ENCODE data around the gene COQ2. TPM values are rescaled to one million over a fixed set of nuclear protein-coding genes. Genes with fewer than 3 reads are reported as not detected.

The COQ2 gene
- polyA plus RNA-seq, 1 donor (not counting 4 experiments of a cell fraction or from before 2014, with no cell fraction given): 29.1 TPM

DNA sequence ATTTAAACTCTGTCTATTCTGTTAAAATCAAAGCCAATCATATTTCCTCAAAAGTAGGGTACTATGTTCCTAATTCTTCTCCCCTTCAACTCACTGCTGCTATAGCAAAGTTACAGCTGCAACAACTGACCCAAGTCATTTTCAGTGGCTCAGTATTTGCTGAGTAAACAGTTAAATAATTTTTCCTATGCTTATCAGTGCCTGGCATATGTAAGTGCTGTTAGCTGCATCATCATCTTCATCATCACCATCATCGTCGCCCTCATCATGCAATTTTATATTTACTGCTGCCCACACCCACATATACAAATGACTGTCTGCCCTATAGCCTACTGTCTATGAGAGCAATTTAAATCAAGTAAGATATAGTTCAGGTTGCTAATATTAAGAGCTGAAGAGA is 21.9 kb downstream of the COQ2 start:
- DNase-seq (ENCODE audit: low read depth, low spot score): no peak
- H3K36me3 ChIP-seq (ENCODE audit: control insufficient read depth in 2 of 2, extremely low read depth in 1 of 2, insufficient read depth in 2 of 2, low read length in 2 of 2): peaks cover 2 to 8% of the 10 kb centered on the region in 2 experiments
- no peaks in the 10 kb centered on the region for H3K4me1 ChIP-seq (ENCODE audit: control insufficient read depth, extremely low read depth, insufficient read depth, low read length)

DNA sequence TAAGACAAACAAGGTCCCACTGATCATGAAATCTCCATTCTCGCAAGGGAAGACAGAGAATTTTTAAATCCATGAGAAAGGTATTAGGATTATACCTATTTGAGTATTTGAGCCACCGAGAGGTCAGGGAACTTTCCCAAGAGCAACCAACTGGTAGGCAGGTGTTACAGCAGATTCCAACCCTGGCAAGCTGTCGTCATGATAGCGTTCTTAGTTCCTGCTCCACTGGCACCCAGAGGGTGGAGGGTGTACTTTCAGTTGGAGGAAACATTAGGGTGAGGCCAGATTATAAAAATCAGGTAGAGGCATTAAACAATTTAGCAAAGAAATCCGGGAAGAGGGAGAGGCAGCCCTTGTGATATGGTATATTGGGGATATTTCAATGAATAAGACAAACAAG is 23.3 kb downstream of the COQ2 start:
- no peaks in the 10 kb centered on the region for H3K27me3 ChIP-seq (ENCODE audit: control insufficient read depth, extremely low read depth, insufficient read depth, low read length)
- H3K4me2 ChIP-seq (ENCODE audit: control insufficient read depth, extremely low read depth, insufficient read depth, low read depth, low read length): no peak overlapping the region
- H3K9me3 ChIP-seq (ENCODE audit: control insufficient read depth, low read depth, low read length): no peaks in the 10 kb centered on the region
- H3K4me1 ChIP-seq (ENCODE audit: control insufficient read depth, extremely low read depth, insufficient read depth, low read length): peaks cover 7% of the 10 kb centered on the region
- H3K9ac ChIP-seq (ENCODE audit: control insufficient read depth, extremely low read depth, insufficient read depth, low read length): no peak overlapping the region
- H4K20me1 ChIP-seq (ENCODE audit: control insufficient read depth, extremely low read depth, insufficient read depth, low read length): no peaks in the 10 kb centered on the region
- dilution Hi-C loops (cut with MboI; ENCODE audit: extremely low pct_ligation_motif_present, low sequenced_read_pairs): no loop called here
- H3K79me2 ChIP-seq (ENCODE audit: control insufficient read depth, insufficient read depth, low read length): no peaks in the 10 kb centered on the region
- H3K36me3 ChIP-seq (ENCODE audit: control insufficient read depth in 2 of 2, extremely low read depth in 1 of 2, insufficient read depth in 2 of 2, low read length in 2 of 2): peaks cover 0 to 12% of the 10 kb centered on the region in 2 experiments
- H3K27ac ChIP-seq (ENCODE audit: control insufficient read depth, insufficient read depth, low read length): no peak overlapping the region
- H3K4me3 ChIP-seq (ENCODE audit: control insufficient read depth in 2 of 3, extremely low read depth in 1 of 3, insufficient read depth in 2 of 3, low read depth in 1 of 3, low read length in 3 of 3): no peak overlapping the region
- no peak for DNase-seq (ENCODE audit: low read depth, low spot score)
- FAIRE-seq: no peak
- H3K9me1 ChIP-seq (ENCODE audit: control insufficient read depth, extremely low read depth, insufficient read depth, low read length): no peaks in the 10 kb centered on the region
- no peak overlapping the region for H2AFZ ChIP-seq (ENCODE audit: control insufficient read depth, low read length)
- TF ChIP-seq, protein P1, sequence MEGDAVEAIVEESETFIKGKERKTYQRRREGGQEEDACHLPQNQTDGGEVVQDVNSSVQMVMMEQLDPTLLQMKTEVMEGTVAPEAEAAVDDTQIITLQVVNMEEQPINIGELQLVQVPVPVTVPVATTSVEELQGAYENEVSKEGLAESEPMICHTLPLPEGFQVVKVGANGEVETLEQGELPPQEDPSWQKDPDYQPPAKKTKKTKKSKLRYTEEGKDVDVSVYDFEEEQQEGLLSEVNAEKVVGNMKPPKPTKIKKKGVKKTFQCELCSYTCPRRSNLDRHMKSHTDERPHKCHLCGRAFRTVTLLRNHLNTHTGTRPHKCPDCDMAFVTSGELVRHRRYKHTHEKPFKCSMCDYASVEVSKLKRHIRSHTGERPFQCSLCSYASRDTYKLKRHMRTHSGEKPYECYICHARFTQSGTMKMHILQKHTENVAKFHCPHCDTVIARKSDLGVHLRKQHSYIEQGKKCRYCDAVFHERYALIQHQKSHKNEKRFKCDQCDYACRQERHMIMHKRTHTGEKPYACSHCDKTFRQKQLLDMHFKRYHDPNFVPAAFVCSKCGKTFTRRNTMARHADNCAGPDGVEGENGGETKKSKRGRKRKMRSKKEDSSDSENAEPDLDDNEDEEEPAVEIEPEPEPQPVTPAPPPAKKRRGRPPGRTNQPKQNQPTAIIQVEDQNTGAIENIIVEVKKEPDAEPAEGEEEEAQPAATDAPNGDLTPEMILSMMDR (optimal IDR thresholded peaks at IDR 0.05 in 1 of 3, IDR thresholded peaks at IDR 0.05 in 1 of 3, conservative IDR thresholded peaks at IDR 0.05 in 1 of 3; ENCODE audit: extremely low read depth in 1 of 3, insufficient read depth in 2 of 3, low read length in 3 of 3): no peak

More for the DNA sequence above, 21.9 kb downstream of the COQ2 start:
- no peak overlapping the region for H3K4me2 ChIP-seq (ENCODE audit: control insufficient read depth, extremely low read depth, insufficient read depth, low read depth, low read length)
- no peak overlapping the region for H2AFZ ChIP-seq (ENCODE audit: control insufficient read depth, low read length)
- H3K79me2 ChIP-seq (ENCODE audit: control insufficient read depth, insufficient read depth, low read length): no peaks in the 10 kb centered on the region
- no peak overlapping the region for H3K4me3 ChIP-seq (ENCODE audit: control insufficient read depth in 2 of 3, extremely low read depth in 1 of 3, insufficient read depth in 2 of 3, low read depth in 1 of 3, low read length in 3 of 3)
- H3K9me1 ChIP-seq (ENCODE audit: control insufficient read depth, extremely low read depth, insufficient read depth, low read length): no peaks in the 10 kb centered on the region
- H3K27ac ChIP-seq (ENCODE audit: control insufficient read depth, insufficient read depth, low read length): no peak overlapping the region
- no peak for FAIRE-seq
- dilution Hi-C loops (cut with MboI; ENCODE audit: extremely low pct_ligation_motif_present, low sequenced_read_pairs): no loop called here
- H4K20me1 ChIP-seq (ENCODE audit: control insufficient read depth, extremely low read depth, insufficient read depth, low read length): no peaks in the 10 kb centered on the region
- no peaks in the 10 kb centered on the region for H3K9me3 ChIP-seq (ENCODE audit: control insufficient read depth, low read depth, low read length)
- TF ChIP-seq EZH2 (IDR thresholded peaks at IDR 0.05; ENCODE audit: low read length): no peak
- TF ChIP-seq, protein P1 (optimal IDR thresholded peaks at IDR 0.05 in 1 of 3, IDR thresholded peaks at IDR 0.05 in 1 of 3, conservative IDR thresholded peaks at IDR 0.05 in 1 of 3; ENCODE audit: extremely low read depth in 1 of 3, insufficient read depth in 2 of 3, low read length in 3 of 3): no peak
- H3K27me3 ChIP-seq (ENCODE audit: control insufficient read depth, extremely low read depth, insufficient read depth, low read length): no peaks in the 10 kb centered on the region
- no peak overlapping the region for H3K9ac ChIP-seq (ENCODE audit: control insufficient read depth, extremely low read depth, insufficient read depth, low read length)
